Subcutaneous adipose tissue (tissue), 4 donors: Measurements from ENCODE around the gene MIPOL1. TPM values are rescaled to one million over a fixed set of nuclear protein-coding genes. Genes with fewer than 3 reads are reported as not detected.

ENCODE experiments used
- CTCF ChIP-seq: fragments of 450-650 bp; IDR thresholded peaks from one replicate; pipeline ENCODE4 v1.5.1; 2016; ENCODE audit warnings: low read depth, mild to moderate bottlenecking, control low read depth, antibody characterized with exemption, moderate library complexity
- total RNA-seq, 4 donors: library from RNA; depleted of rRNA; stranded (reverse); fragments of >200 nt; gene quantifications; one replicate each; pipeline ENCODE4 v1.1.0, GENCODE V29; 2016

Gene MIPOL1
- total RNA-seq, 4 donors from 2014 or later = 7.6 to 20.9 (median 11.1) TPM

GRCh38 chr14:37482428-37482827 is 284.7 kb downstream of the MIPOL1 start:
- no peak for TF ChIP-seq CTCF

GRCh38 chr14:37483672-37484071 is 285.9 kb downstream of the MIPOL1 start:
- TF ChIP-seq CTCF = no peak

GRCh38 chr14:37490607-37491006 is 292.9 kb downstream of the MIPOL1 start:
- no peak for TF ChIP-seq CTCF

- no peak for TF ChIP-seq CTCF
These were observed 293.3 kb downstream of the MIPOL1 start for GRCh38 chr14:37491076-37491475.

- TF ChIP-seq CTCF = no peak
These were observed 295.9 kb downstream of the MIPOL1 start for GRCh38 chr14:37493606-37494005.

- TF ChIP-seq CTCF = no peak
These were observed 299.7 kb downstream of the MIPOL1 start for GRCh38 chr14:37497422-37497821.

- no peak for TF ChIP-seq CTCF
These were observed 304.1 kb downstream of the MIPOL1 start for GRCh38 chr14:37501877-37502276.
